Endodermal cell (in vitro differentiated cells): ENCODE results near the gene DNAH2. TPM values are rescaled to one million over a fixed set of nuclear protein-coding genes. Genes with fewer than 3 reads are reported as not detected.

Experiments
- DNase-seq: peaks from one replicate; pipeline ENCODE4 v3.0.0-alpha.2; 2017
- H3K27ac ChIP-seq: 2 replicates; pipeline ENCODE4 v1.5.1; 2013; ENCODE audit warnings: mild to moderate bottlenecking, low read depth, low read length, moderate library complexity
- H3K27me3 ChIP-seq: 2 replicates; pipeline ENCODE4 v1.6.1; 2013; ENCODE audit warnings: mild to moderate bottlenecking, low read length, moderate library complexity; ENCODE audit not compliant: insufficient read depth, control insufficient read depth, poor library complexity, severe bottlenecking
- H3K36me3 ChIP-seq: 2 replicates; pipeline ENCODE4 v1.7.0; 2013; ENCODE audit warnings: mild to moderate bottlenecking, low read length, moderate library complexity; ENCODE audit not compliant: control insufficient read depth, insufficient read depth
- H3K4me1 ChIP-seq: one replicate; pipeline ENCODE4 v1.7.0; 2013; ENCODE audit warnings: low read length; ENCODE audit not compliant: control insufficient read depth, insufficient read depth
- H3K4me3 ChIP-seq: 2 replicates; pipeline ENCODE4 v1.5.1; 2013; ENCODE audit warnings: mild to moderate bottlenecking, low read length, moderate library complexity
- H3K9ac ChIP-seq: 2 replicates; pipeline ENCODE4 v1.6.1; 2013; ENCODE audit warnings: mild to moderate bottlenecking, low read length, moderate library complexity; ENCODE audit not compliant: poor library complexity, severe bottlenecking; ENCODE audit errors: extremely low read depth
- H3K9me3 ChIP-seq: 2 replicates; pipeline ENCODE4 v1.6.1; 2013; ENCODE audit warnings: mild to moderate bottlenecking, low read length, moderate library complexity; ENCODE audit not compliant: control insufficient read depth
- H3K27ac Mint-ChIP-seq: 2 replicates; pipeline ENCODE4 v1.8.0; 2020; ENCODE audit warnings: mixed read lengths
- H3K27me3 Mint-ChIP-seq: 2 replicates; pipeline ENCODE4 v1.8.0; 2021; ENCODE audit warnings: mild to moderate bottlenecking, mixed read lengths; ENCODE audit not compliant: insufficient read depth
- H3K36me3 Mint-ChIP-seq: 2 replicates; pipeline ENCODE4 v1.8.0; 2020; ENCODE audit warnings: low read depth, mixed read lengths
- H3K4me1 Mint-ChIP-seq: 2 replicates; pipeline ENCODE4 v1.8.0; 2020; ENCODE audit warnings: mixed read lengths
- H3K4me3 Mint-ChIP-seq: 2 replicates; pipeline ENCODE4 v1.8.0; 2020; ENCODE audit warnings: mild to moderate bottlenecking, moderate library complexity, mixed read lengths
- H3K9me3 Mint-ChIP-seq: 2 replicates; pipeline ENCODE4 v1.8.0; 2020; ENCODE audit warnings: mild to moderate bottlenecking, mixed read lengths
- WGBS, 2 experiments: methylation state at CpG; one replicate each; pipeline versions ENCODE4 v1.1.5 to v1.1.7; 2013; ENCODE audit warnings: missing lambda C conversion rate in 2 of 2, mixed read lengths in 1 of 2; ENCODE audit not compliant: insufficient coverage in 1 of 2, insufficient read length in 1 of 2; 5-methylcytosine and 5-hydroxymethylcytosine counted together
- total RNA-seq, 2 donors: library from RNA; stranded (reverse); fragmentation: NEBNext Ultra II Directional in 1 of 2; extraction: Animal tissue kit (Norgen Biotek cat#: 25700) in 1 of 2; gene quantifications; 2 replicates in 1 of 2; 3 replicates in 1 of 2; pipeline ENCODE4 v1.2.1, GENCODE V29; 2021
- TF ChIP-seq, protein P1 (sequence below): fragments of 200-600 bp; sonication (generic); conservative IDR thresholded peaks from 2 replicates; pipeline ENCODE4 v1.5.0; 2021; ENCODE audit warnings: antibody characterized with exemption, mild to moderate bottlenecking

The DNAH2 gene
- total RNA-seq, 2 donors from 2014 or later = 0.42 to 0.69 TPM

DNA sequence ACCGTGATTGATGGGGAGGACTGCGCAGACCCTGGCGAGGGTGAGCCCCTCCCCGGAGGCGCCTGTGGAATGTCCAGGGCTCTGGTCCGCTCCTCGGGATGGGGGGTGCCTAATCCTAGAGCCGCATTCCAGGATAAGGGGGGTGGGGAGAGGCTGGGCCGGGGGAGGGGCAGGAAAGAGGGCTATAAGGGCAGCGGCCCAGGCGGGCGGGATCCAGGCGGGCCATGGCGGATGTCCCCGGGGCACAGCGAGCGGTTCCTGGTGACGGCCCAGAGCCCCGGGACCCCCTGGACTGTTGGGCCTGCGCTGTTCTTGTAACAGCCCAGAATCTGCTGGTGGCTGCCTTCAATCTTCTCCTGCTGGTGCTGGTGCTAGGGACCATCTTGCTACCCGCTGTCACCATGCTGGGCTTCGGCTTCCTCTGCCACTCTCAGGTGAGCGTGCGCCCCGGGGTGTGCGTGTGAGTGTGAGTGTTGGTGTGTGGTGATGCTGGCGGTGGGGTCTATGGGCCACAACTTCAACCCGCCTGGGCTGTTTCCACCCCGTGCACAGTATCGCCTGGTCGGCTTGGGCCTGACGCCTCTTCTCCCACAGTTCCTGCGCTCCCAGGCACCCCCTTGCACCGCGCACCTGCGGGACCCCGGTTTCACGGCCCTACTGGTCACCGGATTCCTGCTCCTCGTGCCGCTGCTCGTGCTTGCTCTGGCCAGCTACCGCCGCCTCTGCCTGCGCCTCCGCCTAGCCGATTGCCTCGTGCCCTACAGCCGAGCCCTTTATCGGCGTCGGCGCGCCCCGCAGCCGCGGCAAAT lies 137.5 kb downstream of the DNAH2 start, which contains the start of gene TMEM88:
Gene TMEM88 (plus strand): TSS at position 216 of the 809 bp plus-strand sequence. CDS start 9 bp downstream, at position 225.
- DNase-seq = peak; percentile 91
- Histone ChIP-seq H3K36me3 (peaks cover 41% of the 10 kb centered on the region), H3K4me3 (peak within 1 kb of the TSS; percentile 93), H3K27me3 (no peaks in the 10 kb centered on the region), H3K9ac (peak within 1 kb of the TSS; percentile 83), H3K4me1 (no peaks in the 10 kb centered on the region), H3K27ac (peak within 1 kb of the TSS; percentile 96), H3K9me3 (no peaks in the 10 kb centered on the region)
- Mint-ChIP-seq H3K4me3 (no peak within 1 kb of the TSS), H3K36me3 (peaks cover 41% of the 10 kb centered on the region), H3K9me3 (no peaks in the 10 kb centered on the region), H3K27me3 (peaks cover 36% of the 10 kb centered on the region), H3K27ac (peak within 1 kb of the TSS; percentile 84), H3K4me1 (peaks cover 14% of the 10 kb centered on the region)
- TF ChIP-seq, protein P1, sequence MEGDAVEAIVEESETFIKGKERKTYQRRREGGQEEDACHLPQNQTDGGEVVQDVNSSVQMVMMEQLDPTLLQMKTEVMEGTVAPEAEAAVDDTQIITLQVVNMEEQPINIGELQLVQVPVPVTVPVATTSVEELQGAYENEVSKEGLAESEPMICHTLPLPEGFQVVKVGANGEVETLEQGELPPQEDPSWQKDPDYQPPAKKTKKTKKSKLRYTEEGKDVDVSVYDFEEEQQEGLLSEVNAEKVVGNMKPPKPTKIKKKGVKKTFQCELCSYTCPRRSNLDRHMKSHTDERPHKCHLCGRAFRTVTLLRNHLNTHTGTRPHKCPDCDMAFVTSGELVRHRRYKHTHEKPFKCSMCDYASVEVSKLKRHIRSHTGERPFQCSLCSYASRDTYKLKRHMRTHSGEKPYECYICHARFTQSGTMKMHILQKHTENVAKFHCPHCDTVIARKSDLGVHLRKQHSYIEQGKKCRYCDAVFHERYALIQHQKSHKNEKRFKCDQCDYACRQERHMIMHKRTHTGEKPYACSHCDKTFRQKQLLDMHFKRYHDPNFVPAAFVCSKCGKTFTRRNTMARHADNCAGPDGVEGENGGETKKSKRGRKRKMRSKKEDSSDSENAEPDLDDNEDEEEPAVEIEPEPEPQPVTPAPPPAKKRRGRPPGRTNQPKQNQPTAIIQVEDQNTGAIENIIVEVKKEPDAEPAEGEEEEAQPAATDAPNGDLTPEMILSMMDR = no peak
- WGBS, 2 experiments = 16 to 20% methylated on average over 30 to 57 of the region's 57 CpGs

DNA sequence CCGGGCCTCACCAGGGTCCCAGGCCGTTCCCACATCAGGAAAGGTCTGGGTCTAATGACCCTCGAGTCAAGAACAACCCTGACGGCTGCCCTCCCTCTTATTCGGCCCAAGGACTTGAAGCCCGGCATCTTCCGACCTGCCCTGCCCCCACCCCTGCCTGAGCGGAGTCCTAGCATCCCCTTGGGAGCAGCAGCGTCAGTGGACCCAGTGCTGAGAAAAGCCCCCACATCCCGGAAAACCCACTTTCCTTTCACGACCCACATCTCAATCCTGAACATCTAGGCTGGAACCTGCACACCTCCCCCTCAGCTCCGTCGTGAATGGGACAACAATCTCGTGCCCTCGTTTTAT lies 138.1 kb downstream of the DNAH2 start:
- Histone ChIP-seq H3K4me1 (no peaks in the 10 kb centered on the region), H3K9me3 (no peaks in the 10 kb centered on the region), H3K27me3 (no peaks in the 10 kb centered on the region), H3K4me3 (peak overlapping the region; percentile 93), H3K36me3 (peaks cover 41% of the 10 kb centered on the region), H3K9ac (peak overlapping the region; percentile 83), H3K27ac (peak overlapping the region; percentile 38)
- 11 to 21% methylated on average over 10 to 15 of the region's 15 CpGs for WGBS, 2 experiments
- no peak overlapping the region for H3K27ac Mint-ChIP-seq
- H3K36me3 Mint-ChIP-seq = peaks cover 35% of the 10 kb centered on the region
- TF ChIP-seq, protein P1 = no peak
- DNase-seq = no peak
- H3K4me1 Mint-ChIP-seq = peaks cover 14% of the 10 kb centered on the region
- peaks cover 36% of the 10 kb centered on the region for H3K27me3 Mint-ChIP-seq
- H3K9me3 Mint-ChIP-seq = no peaks in the 10 kb centered on the region
- H3K4me3 Mint-ChIP-seq = no peak overlapping the region

DNA sequence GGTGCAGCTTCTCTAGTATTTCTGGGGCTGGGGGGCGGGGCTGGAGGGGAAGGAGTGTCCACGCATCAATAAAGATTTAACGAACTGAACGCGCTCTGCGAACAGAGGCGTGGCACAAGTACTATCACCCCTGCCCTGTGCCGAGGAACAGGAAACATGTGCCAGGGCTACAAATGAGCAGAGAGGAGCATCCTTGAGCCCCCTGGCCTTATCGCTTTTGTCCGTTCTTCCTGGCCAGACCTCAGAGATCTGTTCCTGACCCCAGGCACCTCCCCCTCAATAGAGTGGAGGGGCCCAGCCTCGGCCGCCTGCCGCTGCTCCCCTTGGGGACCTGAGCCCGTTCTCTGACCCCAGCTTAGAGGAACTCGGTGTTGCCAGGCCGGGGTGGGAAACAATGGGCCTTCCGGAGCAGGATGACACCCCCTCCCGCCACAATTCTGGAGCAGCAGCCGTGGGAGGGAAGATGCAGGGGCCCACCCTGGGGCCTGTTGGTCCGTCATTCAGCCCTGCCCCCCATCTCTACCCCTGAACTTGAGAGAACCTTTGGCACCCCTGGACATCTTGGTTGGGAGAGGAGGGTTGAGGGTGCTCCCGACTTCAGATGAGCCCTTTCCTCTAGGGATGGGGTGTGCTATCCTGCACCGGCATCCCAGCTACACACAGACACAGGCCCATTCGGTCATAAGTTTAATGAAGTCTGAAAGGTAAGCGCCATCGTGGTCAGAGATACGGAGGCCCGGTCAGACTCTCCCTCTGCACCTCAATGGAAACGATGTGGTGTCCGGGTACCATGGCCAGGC lies 138.7 kb downstream of the DNAH2 start:
- H3K27me3 ChIP-seq = no peaks in the 10 kb centered on the region
- H3K27me3 Mint-ChIP-seq = peaks cover 36% of the 10 kb centered on the region
- no peak overlapping the region for H3K27ac Mint-ChIP-seq
- WGBS, 2 experiments = 17 to 27% methylated on average over 17 to 29 of the region's 29 CpGs
- H3K9me3 ChIP-seq = no peaks in the 10 kb centered on the region
- TF ChIP-seq, protein P1 = no peak
- peaks cover 19% of the 10 kb centered on the region for H3K4me1 Mint-ChIP-seq
- no peak overlapping the region for H3K4me3 Mint-ChIP-seq
- peaks cover 30% of the 10 kb centered on the region for H3K36me3 Mint-ChIP-seq
- H3K4me1 ChIP-seq = no peaks in the 10 kb centered on the region
- peak overlapping the region; percentile 96 for H3K27ac ChIP-seq
- H3K9ac ChIP-seq = peak overlapping the region; percentile 83
- DNase-seq = peak; percentile 68
- no peaks in the 10 kb centered on the region for H3K9me3 Mint-ChIP-seq
- peak overlapping the region; percentile 93 for H3K4me3 ChIP-seq
- peaks cover 40% of the 10 kb centered on the region for H3K36me3 ChIP-seq
